GF-D8 (cell line): ENCODE measurements around the gene USHBP1.
"Not testable (repeated sequence)": the region's sequence is repeated elsewhere in the genome, so short reads cannot be mapped to it uniquely, and the experiment has no call there.

Experiments
- DNase-seq: peaks from one replicate; lab custom pipeline; 2025; lab: John Stamatoyannopoulos, UW

Gene USHBP1

GRCh38 chr19:17294051-17294891 is 29.7 kb upstream of the USHBP1 start:
- no peak for DNase-seq

- no peak for DNase-seq
Observed at GRCh38 chr19:17293605-17294004, 29.1 kb upstream of the USHBP1 start.

GRCh38 chr19:17292301-17293074 is 27.9 kb upstream of the USHBP1 start:
- peak; percentile 49 for DNase-seq

DNA sequence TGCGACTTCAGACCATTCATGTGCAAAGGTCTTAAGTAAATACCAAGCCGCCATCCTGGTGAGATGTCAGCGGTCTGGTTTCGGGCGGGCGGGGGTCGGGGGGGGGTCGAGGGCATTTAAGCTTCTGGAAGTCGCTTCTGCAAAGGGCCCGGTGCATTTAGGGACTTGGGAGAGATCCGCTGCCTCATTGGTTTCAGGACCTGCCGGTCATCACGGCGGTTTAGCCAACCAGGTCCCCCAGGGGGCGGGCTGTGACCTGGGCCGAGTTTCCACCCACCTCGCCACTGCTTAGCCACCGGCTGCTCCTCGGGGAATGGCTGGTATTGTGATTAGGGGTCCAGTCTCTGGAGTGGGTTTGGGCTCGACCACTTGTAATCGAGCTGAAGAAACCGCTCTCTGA is 24.9 kb upstream of the USHBP1 start:
- no peak for DNase-seq

DNA sequence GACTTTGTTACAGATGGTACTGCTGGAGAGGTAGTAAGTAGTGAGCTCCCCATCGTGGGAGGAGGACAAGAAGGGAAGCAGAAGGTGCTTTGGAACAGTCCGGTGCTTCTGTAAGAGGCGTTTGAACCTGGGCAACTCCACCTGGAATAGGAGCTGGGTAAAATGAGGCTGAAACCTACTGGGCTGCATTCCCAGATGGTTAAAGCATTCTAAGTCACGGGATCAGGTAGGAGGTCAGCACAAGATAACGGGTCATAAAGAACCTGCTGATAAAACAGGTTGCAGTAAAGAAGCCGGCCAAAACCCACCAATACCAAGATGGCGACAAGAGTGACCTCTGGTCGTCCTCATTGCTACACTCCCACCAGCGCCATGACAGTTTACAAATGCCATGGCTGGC is 22.2 kb upstream of the USHBP1 start:
- DNase-seq = no peak

DNA sequence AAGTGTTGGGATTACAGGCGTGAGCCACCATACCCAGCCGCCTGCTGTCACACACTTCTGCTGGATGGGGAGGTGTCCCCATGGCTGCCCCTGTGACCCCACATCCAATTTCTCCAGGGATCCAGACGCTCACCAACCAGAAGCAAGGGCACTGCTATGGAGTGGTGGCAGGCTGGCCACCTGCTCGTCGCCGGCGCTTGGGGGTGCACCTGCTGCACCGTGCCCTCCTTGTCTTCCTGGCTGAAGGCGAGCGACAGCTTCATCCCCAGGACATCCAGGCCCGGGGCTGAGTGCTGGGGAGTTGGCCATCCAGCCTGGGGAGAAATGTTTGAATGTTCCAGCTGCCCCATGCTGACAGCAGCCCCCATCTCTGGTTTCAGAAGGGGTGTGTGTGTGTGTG is 21.7 kb upstream of the USHBP1 start:
- DNase-seq = no peak

DNA sequence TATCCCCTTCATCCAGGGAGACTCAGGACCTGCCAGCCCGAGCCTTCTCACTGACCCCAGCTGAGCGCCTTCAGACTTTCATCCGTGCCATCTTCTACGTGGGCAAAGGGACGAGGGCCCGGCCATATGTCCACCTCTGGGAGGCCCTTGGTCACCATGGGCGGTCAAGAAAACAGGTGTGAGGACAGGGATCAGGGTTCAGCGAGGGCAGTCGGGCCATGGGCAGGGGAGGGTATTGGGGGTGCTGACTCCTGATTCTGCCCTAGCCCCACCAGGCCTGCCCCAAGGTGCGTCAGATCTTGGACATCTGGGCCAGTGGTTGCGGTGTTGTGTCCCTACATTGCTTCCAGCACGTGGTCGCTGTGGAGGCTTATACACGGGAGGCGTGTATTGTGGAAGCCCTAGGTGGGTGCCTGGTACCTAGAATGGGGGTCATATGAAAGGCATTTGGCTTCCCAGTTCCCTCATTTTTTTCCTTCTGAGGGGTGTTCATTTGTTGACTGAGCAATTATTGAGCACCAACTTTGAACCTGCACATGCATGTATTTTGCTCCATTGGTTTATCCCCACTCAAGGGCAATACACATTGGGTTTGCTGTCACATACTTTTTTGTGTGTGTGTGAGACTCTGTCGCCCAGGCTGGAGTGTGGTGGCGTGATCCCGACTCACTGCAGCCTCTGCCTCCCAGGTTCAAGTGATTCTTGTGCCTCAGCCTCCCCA is 21.0 kb upstream of the USHBP1 start:
- DNase-seq = no peak

DNA sequence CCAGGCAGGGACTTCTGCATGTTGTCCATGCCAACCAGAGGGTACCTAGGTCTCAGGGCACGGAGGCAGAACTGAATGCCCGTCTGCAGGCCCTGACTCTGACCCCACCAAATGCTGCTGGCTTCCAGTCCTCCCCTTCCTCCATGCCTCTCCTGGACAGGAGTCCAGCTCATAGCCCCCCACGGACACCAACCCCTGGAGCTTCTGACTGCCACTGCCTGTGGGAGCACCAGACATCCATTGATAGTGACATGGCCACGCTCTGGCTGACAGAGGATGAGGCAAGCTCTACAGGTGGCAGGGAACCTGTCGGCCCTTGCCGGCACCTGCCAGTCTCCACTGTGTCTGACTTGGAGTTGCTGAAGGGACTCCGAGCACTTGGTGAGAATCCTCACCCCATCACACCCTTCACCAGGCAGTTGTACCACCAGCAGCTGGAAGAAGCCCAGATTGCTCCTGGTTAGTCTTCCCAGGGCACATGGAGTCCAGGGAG is 19.0 kb upstream of the USHBP1 start:
- DNase-seq = no peak

DNA sequence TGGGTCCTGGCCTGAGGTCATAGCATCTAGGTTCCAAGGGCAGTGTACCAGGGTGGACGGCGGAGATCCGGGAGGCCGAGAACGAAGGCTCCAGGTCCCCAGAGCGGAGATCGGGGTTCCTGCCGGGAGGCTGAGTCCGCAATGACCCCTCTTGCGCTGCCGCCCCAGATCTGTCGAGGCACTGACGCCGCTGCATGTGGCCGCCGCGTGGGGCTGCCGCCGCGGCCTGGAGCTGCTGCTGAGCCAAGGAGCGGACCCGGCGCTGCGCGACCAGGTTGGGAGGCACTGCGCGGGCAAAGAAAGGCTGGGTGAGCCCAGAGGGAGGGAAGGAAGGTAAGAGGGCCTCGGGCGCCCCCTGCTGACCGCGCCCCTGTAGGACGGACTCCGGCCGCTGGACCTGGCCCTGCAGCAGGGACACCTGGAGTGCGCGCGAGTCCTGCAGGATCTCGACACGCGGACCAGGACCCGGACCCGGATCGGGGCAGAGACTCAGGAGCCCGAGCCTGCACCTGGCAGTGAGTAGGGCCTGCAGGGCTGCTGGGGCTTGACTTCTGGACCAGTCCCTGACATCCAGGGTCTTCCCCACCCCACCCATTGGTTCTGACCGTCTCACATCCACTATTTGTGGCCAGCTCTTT is 18.1 kb upstream of the USHBP1 start:
- DNase-seq = peak; percentile 49

DNA sequence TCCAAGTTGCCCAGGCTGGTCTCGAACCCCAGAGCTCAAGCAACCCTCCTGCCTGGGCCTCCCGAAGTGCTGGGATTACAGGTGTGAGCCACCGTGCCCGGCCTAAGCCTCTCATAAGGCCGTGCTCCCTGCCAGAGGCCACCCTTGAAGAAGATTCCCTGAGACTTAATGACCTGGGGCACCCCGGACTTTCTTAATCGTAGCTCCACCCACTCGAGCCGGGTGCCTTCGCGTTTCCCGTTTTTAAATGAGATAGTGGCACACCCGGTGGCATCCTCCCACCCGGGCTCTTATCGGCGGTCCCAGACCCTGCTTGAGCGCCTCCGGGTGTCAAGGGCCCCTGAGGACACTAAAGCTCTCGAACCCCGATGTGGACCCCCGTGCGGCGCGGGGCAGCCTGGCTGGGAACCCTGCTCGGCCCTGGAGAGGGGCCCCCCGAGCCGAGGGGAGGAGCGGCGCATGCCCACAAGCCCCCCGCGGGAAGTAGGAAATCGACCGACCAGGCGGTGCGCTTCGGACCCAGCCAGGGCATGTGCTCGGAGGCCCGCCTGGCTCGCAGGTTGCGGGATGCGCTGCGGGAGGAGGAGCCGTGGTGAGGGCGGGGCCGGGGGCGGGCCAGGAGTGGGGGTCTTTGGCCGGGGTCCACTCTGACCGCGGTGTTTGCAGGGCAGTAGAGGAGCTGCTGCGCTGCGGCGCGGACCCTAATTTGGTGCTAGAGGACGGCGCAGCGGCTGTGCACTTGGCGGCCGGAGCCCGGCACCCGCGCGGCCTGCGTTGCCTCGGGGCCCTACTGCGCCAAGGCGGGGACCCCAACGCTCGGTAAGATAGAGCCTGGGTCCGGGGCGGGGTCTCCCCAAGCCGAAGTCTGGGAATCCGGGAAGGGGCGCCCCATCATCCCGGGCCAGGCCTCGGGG is 17.1 kb upstream of the USHBP1 start, which contains the start of gene ANKLE1:
TSS of gene ANKLE1 (plus strand) at position 511 of the 914 bp plus-strand sequence. CDS start at position 531, 20 bp downstream.
- DNase-seq = peak; percentile 77

- DNase-seq = no peak
Observed at GRCh38 chr19:17279436-17279835, 14.9 kb upstream of the USHBP1 start.

DNA sequence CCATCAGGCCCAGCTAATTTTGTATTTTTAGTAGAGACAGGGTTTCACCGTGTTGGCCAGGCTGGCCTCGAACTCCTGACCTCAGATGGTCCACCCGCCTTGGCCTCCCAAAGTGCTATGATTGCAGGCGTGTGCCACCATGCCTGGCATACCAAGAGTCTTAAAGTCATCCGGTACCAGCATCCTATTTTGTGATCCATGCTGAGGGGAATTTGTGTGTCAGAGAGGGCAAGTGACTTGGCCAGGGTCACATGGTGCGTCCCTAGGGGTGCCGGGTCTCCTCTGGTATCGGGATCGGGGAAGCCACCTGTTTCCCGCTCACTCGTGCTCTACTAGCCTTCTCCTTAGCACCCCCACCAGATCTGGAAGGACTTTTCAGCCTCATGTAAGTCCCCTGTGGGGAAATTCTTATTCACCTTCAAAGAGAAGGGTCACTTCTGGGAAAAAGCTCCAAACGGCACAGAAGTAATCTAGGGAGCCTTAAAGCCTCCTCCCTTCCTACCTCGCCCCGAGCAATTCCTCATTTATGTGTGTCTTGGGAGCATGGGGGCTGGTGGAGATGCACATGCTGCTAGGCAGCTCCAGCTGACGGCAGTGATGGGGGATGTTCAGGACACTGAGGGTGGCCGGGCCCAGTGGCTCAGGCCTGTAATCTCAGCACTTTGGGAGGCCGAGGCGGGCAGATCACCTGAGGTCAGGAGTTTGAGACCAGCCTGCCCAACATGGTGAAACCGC is 11.1 kb upstream of the USHBP1 start:
- DNase-seq = no peak

DNA sequence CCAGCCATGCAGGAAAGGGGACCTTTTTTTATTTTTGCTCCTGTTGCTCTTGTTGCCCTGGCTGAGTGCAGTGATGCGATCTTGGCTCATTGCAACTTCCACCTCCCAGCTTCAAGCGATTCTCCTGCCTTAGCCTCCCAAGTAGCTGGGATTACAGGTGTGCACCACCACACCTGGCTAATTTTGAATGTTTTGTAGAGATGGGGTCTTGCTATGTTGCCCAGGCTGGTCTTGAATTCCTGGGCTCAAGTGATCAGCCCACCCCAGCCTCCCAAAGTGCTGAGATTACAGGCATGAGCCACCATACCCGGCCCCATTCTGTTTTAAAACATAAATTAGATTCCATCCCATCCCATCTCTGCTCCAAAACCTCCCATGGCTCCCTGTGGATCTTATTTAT is 10.3 kb upstream of the USHBP1 start:
- DNase-seq = not testable (repeated sequence)

GRCh38 chr19:17268754-17269153 is 4.2 kb upstream of the USHBP1 start:
- no peak for DNase-seq

DNA sequence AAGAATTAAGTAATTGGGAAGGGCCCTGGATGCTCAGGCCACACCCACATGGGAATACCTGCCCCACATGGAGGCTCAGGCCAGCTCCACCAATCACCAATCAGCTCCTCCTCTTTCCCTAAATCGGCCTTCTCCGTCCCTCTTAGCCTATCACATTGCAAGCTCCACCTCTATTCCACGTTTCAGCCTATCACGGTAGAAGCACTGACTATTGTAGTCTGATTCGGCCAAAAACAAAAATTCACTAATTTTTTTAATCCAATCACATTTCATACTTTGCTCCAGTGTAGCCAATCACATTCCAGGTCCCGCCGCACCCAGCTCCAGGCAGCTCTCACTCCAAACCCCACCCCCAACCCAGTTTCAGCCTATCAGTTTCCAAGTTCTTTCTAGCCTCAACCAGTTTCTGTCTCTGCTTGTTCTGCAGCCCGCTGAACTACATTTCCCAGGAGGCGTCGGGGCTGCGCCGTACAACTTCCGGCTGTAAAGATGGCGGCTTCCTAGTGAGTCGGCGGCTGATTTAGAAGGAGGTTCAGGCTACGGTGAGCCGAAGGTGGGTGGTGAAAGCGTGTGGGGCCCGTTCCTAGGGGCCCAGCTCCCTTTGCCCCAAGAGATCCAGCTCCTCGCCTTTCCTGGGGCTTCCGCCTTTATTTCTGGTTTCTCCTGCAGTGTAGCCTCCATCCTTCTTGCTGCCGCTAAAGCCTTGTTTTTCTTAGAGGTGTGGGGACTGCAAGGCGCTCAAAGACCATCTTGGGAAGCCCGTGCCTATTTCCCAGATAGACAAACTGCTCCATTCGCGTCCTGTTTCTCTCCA is 2.6 kb upstream of the USHBP1 start, which contains the start of gene BABAM1:
TSS of gene BABAM1 (plus strand) at position 469 of the 814 bp plus-strand sequence. CDS start 1,364 bp downstream, outside the sequence.
- peak; percentile 99 for DNase-seq

GRCh38 chr19:17266589-17266974 is 2.0 kb upstream of the USHBP1 start:
- no peak for DNase-seq

DNA sequence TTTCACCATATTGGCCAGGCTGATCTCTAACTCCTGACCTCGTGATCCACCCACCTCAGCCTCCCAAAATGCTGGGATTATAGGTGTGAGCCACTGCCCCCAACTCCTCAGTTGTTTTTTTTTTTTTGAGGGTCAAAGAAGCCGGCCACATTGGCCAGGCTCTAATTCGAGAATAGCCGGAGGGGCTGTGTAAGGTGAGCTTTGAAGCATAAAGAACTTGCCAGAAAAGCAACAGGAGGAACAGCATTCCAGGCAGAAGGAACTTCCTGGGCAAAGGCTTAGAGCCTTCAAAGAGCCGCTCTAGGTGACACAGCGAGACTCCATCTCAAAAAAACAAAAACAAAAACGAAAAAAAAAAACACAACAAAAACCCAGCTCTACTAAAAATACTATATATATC is 1.5 kb upstream of the USHBP1 start:
- no peak for DNase-seq

DNA sequence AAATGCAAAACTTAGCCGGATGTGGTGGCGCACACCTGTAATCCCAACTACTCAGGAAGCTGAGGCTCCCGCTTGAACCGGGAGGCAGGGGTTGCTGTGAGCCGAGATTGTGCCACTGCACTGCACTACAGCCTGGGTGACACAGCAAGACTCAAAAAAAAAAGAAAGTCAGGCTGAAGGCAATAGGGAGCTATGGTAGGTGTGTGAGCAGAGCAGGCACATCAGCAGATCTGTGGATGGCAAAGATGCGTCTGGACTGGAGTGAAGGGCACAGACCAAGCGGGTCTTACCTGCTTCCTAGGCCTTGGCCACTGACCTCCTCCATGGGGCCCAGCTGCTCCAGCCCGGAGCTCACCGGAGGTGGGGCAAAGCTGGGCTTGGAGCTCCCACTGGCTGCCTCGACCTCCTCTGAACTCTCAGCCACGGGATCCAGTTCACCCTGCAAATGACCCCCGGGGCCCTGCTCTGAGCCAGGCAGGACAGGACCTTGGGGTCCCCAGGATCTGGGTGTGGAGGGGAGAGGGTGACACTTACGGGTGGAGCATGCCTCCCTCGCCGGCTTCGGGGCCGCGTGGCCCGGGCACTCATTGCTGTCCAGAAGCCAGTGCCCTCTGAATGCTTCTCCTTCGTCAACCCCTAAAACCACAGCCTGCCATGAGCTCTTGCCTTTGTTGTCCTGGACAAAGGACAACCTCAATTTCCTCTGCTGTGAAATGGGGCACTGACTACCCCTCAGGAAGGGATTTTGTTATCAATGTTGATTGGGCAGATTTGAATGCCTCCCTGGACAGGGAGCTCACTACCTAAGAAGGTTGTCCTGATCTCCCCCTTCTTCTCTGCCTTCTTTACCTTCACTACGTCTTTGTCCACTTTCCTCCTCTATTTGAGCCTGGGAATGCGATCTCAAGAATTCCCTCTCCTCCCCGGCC is 569 bp downstream of the USHBP1 start:
- DNase-seq = no peak
